Jurkat, Clone E6-1 (cell line): Measurements from ENCODE around the gene SMLR1. TPM values are rescaled to one million over a fixed set of nuclear protein-coding genes. Genes with fewer than 3 reads are reported as not detected.
"Not testable (repeated sequence)": the region's sequence is repeated elsewhere in the genome, so short reads cannot be mapped to it uniquely, and the experiment has no call there.

Experiments used
- DNase-seq: peaks from one replicate; pipeline ENCODE4 v3.0.0-alpha.2; 2011; ENCODE audit warnings: low read depth, low spot score
- H3K4me3 ChIP-seq: 2 replicates; pipeline ENCODE4 v1.5.1; 2011; ENCODE audit warnings: mild to moderate bottlenecking, low read length, control low read depth, moderate library complexity
- polyA plus RNA-seq: library from polyadenylated mRNA; unstranded; fragments of >200 nt; gene quantifications from one replicate; pipeline ENCODE4 v1.2.1, GENCODE V29; 2012; ENCODE audit warnings: missing spikeins; ENCODE audit not compliant: insufficient read length, insufficient read depth

SMLR1 gene
- polyA plus RNA-seq, result not detected

DNA sequence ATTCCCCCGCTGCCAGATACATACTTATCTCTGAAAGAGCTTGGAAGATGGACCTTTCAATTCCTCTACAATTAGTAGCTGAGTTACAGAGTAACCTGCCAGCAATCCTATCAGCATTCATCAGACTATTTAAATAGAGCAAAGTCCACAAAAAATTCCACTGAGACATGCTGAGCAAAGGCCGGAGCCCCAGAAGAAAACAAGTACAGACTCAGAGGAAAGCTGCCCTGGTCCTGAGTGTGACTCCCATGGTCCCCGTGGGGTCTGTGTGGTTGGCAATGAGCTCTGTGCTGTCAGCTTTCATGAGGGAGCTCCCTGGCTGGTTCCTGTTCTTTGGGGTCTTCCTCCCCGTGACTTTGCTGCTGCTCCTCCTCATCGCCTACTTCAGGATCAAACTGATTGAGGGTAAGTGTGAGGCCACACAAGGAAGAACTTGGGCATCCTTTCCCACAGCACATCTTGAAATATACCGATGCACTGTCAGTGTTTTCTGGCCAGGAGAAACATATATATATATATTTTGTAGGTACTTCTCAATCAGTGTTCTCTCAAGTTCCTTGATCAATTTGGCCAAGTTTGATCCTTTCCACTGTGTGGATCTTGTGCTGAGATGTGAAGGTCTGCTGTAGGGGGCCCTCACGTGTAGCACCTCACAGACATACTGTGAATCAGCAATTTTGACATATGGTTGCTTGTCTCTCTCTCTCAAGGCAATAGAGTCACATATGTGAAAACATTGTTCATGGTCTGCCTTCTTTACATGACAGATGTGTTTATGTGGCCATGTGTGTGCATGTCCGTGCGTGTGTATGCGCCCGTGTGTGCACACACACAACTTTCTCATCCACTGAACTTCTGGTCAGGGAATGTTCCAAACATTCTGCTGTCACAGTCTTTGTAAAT lies at the start of gene SMLR1:
TSS of gene SMLR1 (plus strand) at position 160 of the 903 bp plus-strand sequence. CDS start at position 168, 8 bp downstream.
- DNase-seq, result no peak
- no peak within 1 kb of the TSS for H3K4me3 ChIP-seq

DNA sequence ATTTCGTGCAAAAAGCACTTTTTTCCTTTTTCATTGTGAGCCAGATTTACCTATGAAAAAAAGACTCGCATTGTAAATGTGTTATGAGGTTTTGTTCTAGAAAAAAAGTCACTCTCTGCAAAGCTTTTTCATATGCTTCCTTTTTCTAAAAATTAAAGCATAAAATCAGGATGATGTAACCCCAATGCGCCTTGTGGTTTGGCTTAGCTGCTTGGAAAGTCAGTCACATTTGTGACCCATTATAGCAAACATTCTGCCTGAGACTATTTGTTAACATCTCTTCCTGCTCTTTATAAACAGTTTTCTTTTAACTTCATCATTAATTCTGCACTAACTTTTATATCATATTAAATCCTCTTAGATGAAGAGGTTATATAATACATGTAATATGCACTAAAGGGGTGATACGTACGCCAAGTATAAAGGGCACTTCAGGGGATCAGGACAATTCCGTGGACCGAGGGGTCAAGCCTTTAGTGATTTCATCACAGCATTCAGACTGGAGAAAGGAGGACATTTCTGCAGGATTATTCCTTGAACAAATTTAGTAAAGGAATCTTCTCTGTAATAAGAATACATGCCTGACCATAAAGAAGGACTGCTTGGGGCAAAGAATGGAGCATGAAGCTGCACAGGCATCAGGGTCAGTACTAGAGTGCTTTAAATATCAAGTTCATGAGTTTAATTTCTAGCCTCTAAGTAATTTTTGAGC lies 48.1 kb upstream of the SMLR1 start:
- no peak overlapping the region for H3K4me3 ChIP-seq
- no peak for DNase-seq

GRCh38 chr6:130779658-130780033 lies 47.6 kb upstream of the SMLR1 start:
- H3K4me3 ChIP-seq, result no peak overlapping the region
- DNase-seq, result no peak

DNA sequence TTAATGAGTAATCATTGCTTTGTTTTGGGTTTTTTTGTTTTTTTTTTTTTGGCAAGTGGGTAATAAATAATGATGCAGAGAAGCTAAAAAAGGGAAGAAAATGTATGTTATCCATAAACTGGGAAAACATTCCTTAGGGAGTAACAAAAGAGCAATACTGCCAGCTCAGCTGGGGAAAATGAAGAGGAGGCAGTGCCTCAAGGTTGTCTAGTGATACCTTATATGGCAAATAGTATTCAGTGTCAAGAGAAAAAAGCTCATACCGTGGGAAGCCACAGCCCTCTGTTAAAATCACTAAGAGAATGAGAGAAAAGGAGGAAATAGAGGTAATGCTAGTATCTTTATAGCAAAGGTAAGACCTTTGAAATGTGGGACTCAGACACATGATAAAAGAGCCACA lies 47.1 kb upstream of the SMLR1 start:
- DNase-seq, result no peak
- H3K4me3 ChIP-seq, result no peak overlapping the region

DNA sequence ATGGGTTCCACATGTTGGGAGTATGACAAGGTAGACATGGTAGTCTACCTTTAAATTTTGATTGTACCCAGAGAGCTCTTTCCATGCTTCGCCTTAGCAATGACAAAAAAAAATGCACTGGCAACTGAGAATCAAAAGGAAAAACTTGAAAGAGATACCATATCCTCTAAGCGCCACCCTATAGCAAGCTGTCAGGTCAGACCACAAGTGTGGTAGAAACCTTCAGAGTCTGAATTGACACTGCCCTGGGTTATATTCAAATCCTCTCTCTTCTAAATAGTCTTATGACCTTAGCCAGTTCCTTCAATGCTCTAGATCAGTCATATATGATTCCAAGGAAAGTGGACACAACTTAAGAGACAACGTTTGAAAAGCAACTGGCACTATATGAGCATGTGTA lies 45.6 kb upstream of the SMLR1 start:
- no peak overlapping the region for H3K4me3 ChIP-seq
- peak; percentile 63 for DNase-seq

DNA sequence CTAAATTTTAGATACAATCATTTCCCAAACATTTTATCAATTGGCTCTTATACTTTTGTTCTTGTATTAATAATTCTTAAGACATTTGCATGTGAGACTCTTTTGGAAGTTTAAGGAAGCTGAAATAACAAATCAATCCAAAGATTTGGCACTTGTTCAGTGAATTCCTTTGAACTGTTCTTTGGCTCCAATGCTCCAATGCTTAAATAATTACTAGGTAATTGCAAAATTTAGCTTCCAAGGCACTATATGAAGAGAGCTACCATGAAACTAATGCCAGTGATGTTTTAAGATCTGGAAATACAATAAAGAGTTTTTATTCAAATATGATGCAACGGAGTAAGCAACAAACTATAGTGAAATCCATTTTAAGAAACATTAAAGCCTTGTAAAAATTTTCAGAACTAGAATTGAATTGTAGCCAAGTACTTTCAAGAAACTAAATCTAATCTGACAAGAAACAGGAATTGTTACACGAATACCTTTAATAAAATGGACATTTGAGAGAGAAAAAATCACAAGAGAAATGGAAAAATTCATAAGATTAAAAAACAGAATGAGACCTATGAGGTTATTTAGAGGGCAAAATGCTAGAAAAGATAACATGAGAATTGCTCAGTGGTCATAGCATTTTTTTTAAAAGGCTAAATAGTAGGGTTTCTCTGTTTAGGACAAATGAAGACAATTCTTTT lies 43.6 kb upstream of the SMLR1 start:
- no peak overlapping the region for H3K4me3 ChIP-seq
- no peak for DNase-seq

DNA sequence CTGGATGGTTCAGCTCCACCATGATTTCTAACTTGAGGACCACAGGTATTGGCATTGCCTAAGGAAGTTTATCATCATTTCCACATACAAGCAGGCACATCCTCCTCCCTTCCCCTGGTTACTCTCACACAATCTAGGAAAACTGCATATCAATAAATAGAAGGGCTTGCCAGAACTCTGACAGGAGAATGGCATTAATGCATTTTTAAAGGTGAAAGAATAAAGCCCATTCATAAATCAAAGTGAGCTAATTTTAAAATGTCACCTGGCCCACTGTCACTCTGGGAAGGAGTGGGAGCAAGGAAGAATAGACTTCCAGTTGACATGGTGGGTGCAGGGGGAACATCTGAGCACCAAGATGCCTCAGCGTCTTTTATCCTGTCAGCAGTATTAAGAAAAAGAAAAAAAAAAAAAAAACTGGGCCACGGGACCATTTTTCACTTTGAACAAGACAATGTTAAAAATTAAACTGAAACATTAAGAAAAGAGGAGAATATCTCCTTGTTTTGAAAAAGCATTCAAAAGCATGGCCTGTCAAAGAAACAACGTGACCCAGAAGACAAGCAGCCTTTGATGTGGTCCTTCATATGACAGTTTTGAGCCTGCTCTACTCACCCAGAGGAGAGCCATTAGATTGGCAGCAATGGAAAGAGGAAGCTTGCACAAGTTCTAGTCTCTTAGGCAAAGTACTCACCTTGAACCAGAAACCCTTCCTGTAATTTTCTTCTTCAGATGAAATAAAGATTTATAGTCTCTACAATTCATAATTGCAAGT lies 39.3 kb upstream of the SMLR1 start:
- H3K4me3 ChIP-seq, result no peak overlapping the region

GRCh38 chr6:130788954-130789353 lies 38.3 kb upstream of the SMLR1 start:
- DNase-seq, result no peak
- no peak overlapping the region for H3K4me3 ChIP-seq

More for the DNA sequence above, 39.3 kb upstream of the SMLR1 start:
- no peak for DNase-seq

- H3K4me3 ChIP-seq, result no peak overlapping the region
- no peak for DNase-seq
Measured at GRCh38 chr6:130794010-130794697, 33.1 kb upstream of the SMLR1 start.

DNA sequence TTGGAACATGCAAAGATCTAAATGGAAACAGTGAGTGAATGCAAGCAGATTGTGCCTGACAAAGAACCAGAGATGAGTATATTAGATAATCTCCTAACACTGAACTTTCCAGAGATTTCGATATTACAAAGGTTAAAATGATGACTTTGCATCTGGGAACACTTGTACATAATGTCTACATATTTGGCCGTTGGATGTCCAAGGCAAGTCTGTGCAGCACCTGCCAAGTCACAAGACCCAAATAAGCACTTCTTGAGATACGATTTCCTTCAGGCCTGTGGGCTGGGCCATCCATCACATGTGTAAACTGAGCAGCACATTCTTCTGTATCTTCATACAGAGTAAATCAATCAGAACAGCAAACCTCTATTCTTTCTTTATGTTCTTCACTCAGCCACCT lies 32.5 kb upstream of the SMLR1 start:
- no peak for DNase-seq
- no peak overlapping the region for H3K4me3 ChIP-seq

- H3K4me3 ChIP-seq, result no peak overlapping the region
- DNase-seq, result no peak
Measured at GRCh38 chr6:130796313-130796905, 30.8 kb upstream of the SMLR1 start.

GRCh38 chr6:130797061-130797460 lies 30.1 kb upstream of the SMLR1 start:
- no peak overlapping the region for H3K4me3 ChIP-seq

DNA sequence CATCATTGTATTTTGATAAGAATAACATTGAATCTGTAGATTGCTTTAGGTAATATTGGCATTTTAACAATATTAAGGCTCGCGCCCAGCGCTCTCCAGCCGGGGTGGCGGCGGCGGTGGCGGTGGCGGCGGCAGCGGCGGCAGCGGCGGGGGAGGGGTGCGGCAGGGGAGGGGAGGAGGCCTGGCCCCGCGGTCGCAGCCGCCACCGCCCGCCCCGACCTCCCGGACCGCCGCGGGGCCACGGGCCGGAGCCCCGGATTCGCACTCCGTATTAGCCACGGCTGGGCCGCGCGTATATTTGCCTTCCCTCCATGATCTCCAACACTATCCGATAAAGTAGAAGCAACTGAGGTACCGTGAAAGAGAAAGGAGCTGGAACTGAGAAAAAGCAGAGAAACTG lies 25.8 kb upstream of the SMLR1 start:
- DNase-seq, H3K4me3 ChIP-seq: not testable (repeated sequence)

More at GRCh38 chr6:130797061-130797460, 30.1 kb upstream of the SMLR1 start:
- DNase-seq, result no peak

DNA sequence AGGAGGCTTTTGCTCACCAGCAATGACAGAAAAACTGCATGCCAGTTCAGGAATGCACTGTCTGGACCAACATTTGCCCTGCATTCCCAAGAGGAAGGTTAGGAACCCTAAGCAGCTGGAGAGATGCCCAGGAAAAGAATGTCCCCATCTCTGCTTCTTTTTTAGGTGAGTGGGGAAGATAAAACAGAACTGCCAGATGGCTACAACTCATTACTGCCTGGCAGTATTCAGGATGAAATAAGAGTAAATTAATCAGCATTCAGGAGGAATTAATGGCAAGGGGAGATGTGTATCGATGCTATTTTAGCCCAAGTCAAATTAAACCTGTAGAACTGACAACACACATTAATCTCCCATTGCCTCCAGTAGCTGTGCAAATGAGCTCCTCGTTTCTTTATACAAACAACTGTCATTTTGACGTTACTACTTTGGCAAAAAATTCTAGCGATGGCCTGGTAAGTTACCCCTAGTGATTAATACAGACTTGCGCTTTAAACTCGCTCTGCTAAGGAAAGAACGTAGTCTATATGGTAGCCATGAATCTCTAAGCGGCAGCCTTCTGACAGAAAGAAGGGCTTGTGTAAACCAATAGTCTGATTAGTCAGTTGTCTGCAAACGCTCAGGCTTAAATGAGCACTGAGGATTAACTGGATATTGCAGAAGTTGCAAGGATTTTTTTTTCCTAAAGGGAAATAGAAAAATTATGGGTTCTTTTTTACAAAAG lies 16.7 kb upstream of the SMLR1 start:
- H3K4me3 ChIP-seq, result no peak overlapping the region
- DNase-seq, result no peak

- no peak for DNase-seq
- H3K4me3 ChIP-seq, result no peak overlapping the region
Measured at GRCh38 chr6:130811932-130812331, 15.3 kb upstream of the SMLR1 start.

GRCh38 chr6:130814506-130814905 lies 12.7 kb upstream of the SMLR1 start:
- no peak overlapping the region for H3K4me3 ChIP-seq
- no peak for DNase-seq
